Nephron progenitor cell (in vitro differentiated cells): Measurements from ENCODE around the gene CACNA2D1.

ENCODE experiments used
- DNase-seq: peaks from one replicate; pipeline ENCODE4 v3.0.0; 2021
- H3K27ac Mint-ChIP-seq: 2 replicates; pipeline ENCODE4 v1.8.0; 2021; ENCODE audit warnings: mild to moderate bottlenecking, moderate library complexity, mixed read lengths
- H3K27me3 Mint-ChIP-seq: 2 replicates; pipeline ENCODE4 v1.8.0; 2021; ENCODE audit warnings: mild to moderate bottlenecking, low read depth, mixed read lengths; ENCODE audit not compliant: poor library complexity
- H3K36me3 Mint-ChIP-seq: 2 replicates; pipeline ENCODE4 v1.8.0; 2021; ENCODE audit warnings: low read depth, mixed read lengths
- H3K4me1 Mint-ChIP-seq: 2 replicates; pipeline ENCODE4 v1.8.0; 2021; ENCODE audit warnings: mixed read lengths
- H3K4me3 Mint-ChIP-seq: 2 replicates; pipeline ENCODE4 v1.8.0; 2021; ENCODE audit warnings: mild to moderate bottlenecking, moderate library complexity, mixed read lengths
- H3K9me3 Mint-ChIP-seq: 2 replicates; pipeline ENCODE4 v1.8.0; 2021; ENCODE audit warnings: mild to moderate bottlenecking, moderate library complexity, mixed read lengths
- CTCF ChIP-seq: fragments of 200-600 bp; sonication (generic); IDR thresholded peaks from 2 replicates; pipeline ENCODE4 v1.5.0; 2021; ENCODE audit warnings: antibody characterized with exemption

The CACNA2D1 gene

DNA sequence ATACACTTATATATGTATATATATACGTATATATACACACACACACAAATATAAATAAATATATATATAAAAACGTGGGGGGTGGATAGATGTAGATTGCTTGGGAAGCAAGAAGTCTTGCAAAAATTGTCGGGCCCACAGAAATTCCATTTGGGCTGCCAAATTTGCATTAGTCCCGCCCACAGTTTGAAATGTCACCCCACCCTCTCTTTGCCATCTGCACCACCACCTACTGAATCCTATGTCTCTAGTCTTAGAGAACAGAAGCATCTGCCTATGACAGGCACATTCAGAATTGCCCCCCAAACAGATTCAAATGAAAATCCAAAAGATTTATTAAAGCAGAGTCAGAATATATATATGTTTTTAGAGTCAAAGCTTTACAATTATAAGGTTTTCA, 25.6 kb upstream of the CACNA2D1 start:
- peaks cover 2% of the 10 kb centered on the region for H3K27me3 Mint-ChIP-seq
- no peak for DNase-seq
- H3K4me1 Mint-ChIP-seq = no peaks in the 10 kb centered on the region
- no peak overlapping the region for H3K27ac Mint-ChIP-seq
- TF ChIP-seq CTCF = no peak
- no peaks in the 10 kb centered on the region for H3K36me3 Mint-ChIP-seq
- H3K4me3 Mint-ChIP-seq = no peak overlapping the region
- H3K9me3 Mint-ChIP-seq = peaks cover 8% of the 10 kb centered on the region

DNA sequence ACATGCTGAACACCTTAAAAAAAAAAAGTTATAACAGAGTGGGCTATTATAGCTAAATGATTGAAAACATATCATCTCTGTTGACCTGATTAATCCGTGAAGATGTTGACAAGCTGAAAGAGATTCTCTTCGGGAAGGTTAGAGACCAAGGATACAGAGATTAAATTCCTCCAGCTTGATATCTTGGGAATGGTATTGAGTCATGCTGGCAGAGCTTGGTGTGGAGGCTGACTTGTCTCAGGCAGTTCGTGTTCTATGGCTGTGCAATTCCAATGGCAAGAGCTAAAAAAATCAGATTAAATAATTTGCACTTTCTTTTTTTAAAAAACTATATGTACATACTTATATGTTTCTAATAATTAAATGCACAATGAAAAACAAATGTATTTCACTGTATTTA, 24.9 kb upstream of the CACNA2D1 start:
- peaks cover 16% of the 10 kb centered on the region for H3K9me3 Mint-ChIP-seq
- no peak overlapping the region for H3K4me3 Mint-ChIP-seq
- no peak overlapping the region for H3K27ac Mint-ChIP-seq
- H3K36me3 Mint-ChIP-seq = no peaks in the 10 kb centered on the region
- H3K27me3 Mint-ChIP-seq = peaks cover 2% of the 10 kb centered on the region
- no peaks in the 10 kb centered on the region for H3K4me1 Mint-ChIP-seq
- no peak for DNase-seq
- no peak for TF ChIP-seq CTCF

DNA sequence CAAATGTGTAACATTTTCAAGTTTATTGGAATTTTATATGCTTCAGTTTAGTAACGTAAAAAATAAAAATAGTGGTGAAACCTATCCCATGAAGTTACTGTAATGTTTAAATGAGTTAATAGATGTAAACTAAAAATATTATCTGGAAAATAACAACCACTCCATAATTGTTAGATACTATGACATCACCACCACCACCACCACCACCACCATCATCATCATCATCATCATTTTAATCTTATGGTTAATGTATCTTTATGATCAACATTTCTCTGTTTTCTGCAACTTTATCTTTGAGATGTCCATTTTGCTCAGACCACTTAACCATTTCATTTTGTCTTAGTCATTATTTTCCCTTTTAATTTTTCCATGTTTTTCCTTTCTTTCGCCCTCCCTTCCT, 23.4 kb upstream of the CACNA2D1 start:
- no peaks in the 10 kb centered on the region for H3K27me3 Mint-ChIP-seq
- no peak for DNase-seq
- H3K4me3 Mint-ChIP-seq = no peak overlapping the region
- no peak for TF ChIP-seq CTCF
- H3K27ac Mint-ChIP-seq = no peak overlapping the region
- H3K4me1 Mint-ChIP-seq = no peaks in the 10 kb centered on the region
- H3K36me3 Mint-ChIP-seq = peaks cover 5% of the 10 kb centered on the region
- H3K9me3 Mint-ChIP-seq = peaks cover 27% of the 10 kb centered on the region

- H3K4me3 Mint-ChIP-seq = no peak overlapping the region
- peaks cover 35% of the 10 kb centered on the region for H3K9me3 Mint-ChIP-seq
- DNase-seq = no peak
- no peaks in the 10 kb centered on the region for H3K27me3 Mint-ChIP-seq
- H3K36me3 Mint-ChIP-seq = peaks cover 10% of the 10 kb centered on the region
- H3K4me1 Mint-ChIP-seq = no peaks in the 10 kb centered on the region
- TF ChIP-seq CTCF = no peak
- no peak overlapping the region for H3K27ac Mint-ChIP-seq
Measured at GRCh38 chr7:82464372-82464771, 20.8 kb upstream of the CACNA2D1 start.

DNA sequence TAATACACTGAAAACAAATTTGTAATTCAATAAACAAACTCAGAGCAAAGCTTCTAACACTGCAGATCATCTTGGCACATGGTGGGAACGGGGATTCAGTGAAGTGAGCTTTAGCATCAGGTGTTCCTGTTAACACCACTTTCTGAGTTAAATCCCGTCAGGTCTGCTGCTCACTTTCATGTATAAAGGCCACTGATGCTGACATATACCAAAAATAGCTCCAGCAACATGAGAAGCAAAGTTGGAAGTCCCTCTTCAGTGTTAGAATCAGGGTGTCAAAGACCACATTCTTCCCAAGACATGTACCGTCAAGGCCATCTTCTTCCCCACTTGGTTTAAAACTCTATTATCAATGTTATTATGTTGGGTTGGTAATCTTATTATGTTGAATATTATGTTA, 11.7 kb upstream of the CACNA2D1 start:
- Mint-ChIP-seq H3K9me3 (peaks cover 8% of the 10 kb centered on the region), H3K27me3 (no peaks in the 10 kb centered on the region)

More for the DNA sequence above, 11.7 kb upstream of the CACNA2D1 start:
- TF ChIP-seq CTCF = no peak
- no peak for DNase-seq
- Mint-ChIP-seq H3K4me1 (peaks cover 12% of the 10 kb centered on the region), H3K36me3 (no peaks in the 10 kb centered on the region), H3K27ac (no peak overlapping the region), H3K4me3 (no peak overlapping the region)
